Aorta (tissue), 5 donors: ENCODE data around the gene PDE4B. TPM values are rescaled to one million over a fixed set of nuclear protein-coding genes. Genes with fewer than 3 reads are reported as not detected.

ENCODE experiments used
- ATAC-seq: fragments of 200-7000 bp; cut with Tn5 transposase; one replicate; pipeline ENCODE4 v1.9.1; 2022; ENCODE audit warnings: moderate library complexity; ENCODE audit not compliant: low FRiP score
- DNase-seq, 2 donors: peaks; one replicate each; pipeline ENCODE4 v3.0.0-alpha.2; 2020
- H3K27ac ChIP-seq, 2 donors: one replicate each; pipeline ENCODE4 v1.5.1; 2013; ENCODE audit warnings: low read length in 2 of 2, mild to moderate bottlenecking in 2 of 2, moderate library complexity in 2 of 2, control low read depth in 1 of 2, inconsistent platforms in 1 of 2, low read depth in 1 of 2
- H3K27me3 ChIP-seq, 2 donors: one replicate each; pipeline ENCODE4 v1.6.1; 2013; ENCODE audit warnings: control low read depth in 1 of 2, low read length in 1 of 2, mild to moderate bottlenecking in 1 of 2, moderate library complexity in 1 of 2; ENCODE audit not compliant: insufficient read depth in 2 of 2, control insufficient read depth in 1 of 2
- H3K36me3 ChIP-seq, 2 donors: one replicate each; pipeline ENCODE4 v1.6.1; 2013; ENCODE audit warnings: control low read depth in 1 of 2, low read length in 1 of 2, mild to moderate bottlenecking in 1 of 2; ENCODE audit not compliant: insufficient read depth in 2 of 2, control insufficient read depth in 1 of 2
- H3K4me1 ChIP-seq, 2 donors: one replicate each; pipeline ENCODE4 v1.6.1; 2013; ENCODE audit warnings: low read length in 2 of 2, control low read depth in 1 of 2, mild to moderate bottlenecking in 1 of 2, moderate library complexity in 1 of 2; ENCODE audit not compliant: insufficient read depth in 2 of 2, control insufficient read depth in 1 of 2
- H3K4me3 ChIP-seq, 2 donors: one replicate each; pipeline ENCODE4 v1.5.1; 2013; ENCODE audit warnings: low read length in 2 of 2, control low read depth in 1 of 2, mild to moderate bottlenecking in 1 of 2
- H3K9me3 ChIP-seq: one replicate; pipeline ENCODE4 v1.6.1; 2013; ENCODE audit warnings: mild to moderate bottlenecking, low read length; ENCODE audit not compliant: control insufficient read depth
- WGBS, 2 donors: extraction: QIAGEN DNeasy Blood & Tissue Kit; methylation state at CpG; one replicate each; pipeline ENCODE4 v1.1.7; 2013; 5-methylcytosine and 5-hydroxymethylcytosine counted together
- intact Hi-C, 2 donors: fragments of 100-400 bp; cut with DNase I; formaldehyde crosslinking; loops; one replicate each; pipeline versions ENCODE4 v1.14.2 to v1.15.0; 2022
- polyA plus RNA-seq, 2 donors: library from polyadenylated mRNA; stranded (reverse); fragments of 200-250 nt; gene quantifications; one replicate each; pipeline ENCODE4 v1.2.3, GENCODE V29; 2013
- total RNA-seq, 2 donors: library from RNA; stranded (reverse); fragmentation: NEBNext Ultra II Directional; extraction: Animal tissue kit (Norgen Biotek cat#: 25700); gene quantifications; one replicate each; pipeline ENCODE4 v1.2.1, GENCODE V29; 2021
- donor health status: healthy with polysubstance abuse.
- donor health status: Bipolar disorder and iron deficiency.
- donor health status: DM: no; HTN: no; CAD: no.
- donor health status: DM: no; HTN: no; CAD: no.
- donor health status: DM: yes; HTN: yes; CAD: no.

The PDE4B gene
- total and polyA plus RNA-seq, 4 donors: 4.8 to 24.5 (median 12.5) TPM

DNA sequence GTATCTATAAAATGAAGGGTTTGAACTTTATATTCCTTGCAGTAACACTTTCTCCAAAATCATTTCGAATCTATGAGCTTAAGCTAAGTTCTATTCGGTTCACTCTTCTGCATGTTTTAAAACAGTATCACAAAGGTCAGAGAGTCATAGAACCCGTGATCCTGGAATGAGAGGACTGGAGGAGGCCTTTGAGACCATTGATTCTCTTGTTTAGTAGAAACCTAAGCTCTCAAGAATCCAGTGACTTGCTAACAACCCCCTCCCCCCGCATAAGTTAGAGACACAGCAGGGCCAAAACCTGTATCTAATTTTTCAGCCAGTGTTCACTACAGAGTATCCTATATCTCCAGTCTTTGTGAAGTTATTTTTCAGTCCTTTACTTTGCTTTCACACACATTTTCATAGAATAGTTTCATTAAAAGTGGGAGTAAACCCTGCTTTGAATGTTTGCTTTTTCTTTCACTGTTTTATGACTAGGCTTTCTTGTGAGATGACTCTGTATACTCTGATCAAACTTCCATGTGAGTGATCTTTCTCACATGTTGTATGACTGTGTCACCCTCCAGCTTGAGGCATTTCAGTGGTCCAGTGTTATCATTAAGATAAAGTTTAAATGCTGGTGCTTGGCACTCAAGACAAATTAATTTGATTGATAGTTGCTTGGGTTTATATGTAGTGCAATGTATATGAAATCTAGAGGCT is 465.9 kb downstream of the PDE4B start:
- no peaks in the 10 kb centered on the region for H3K4me1 ChIP-seq
- H3K9me3 ChIP-seq: no peaks in the 10 kb centered on the region
- intact Hi-C loops: loop anchor here (10.0 kb wide), 2 partner anchors 246 to 466 kb away; no protein-coding TSS in a partner anchor
- 74 to 76% methylated on average over 4 of the region's 4 CpGs for WGBS, 2 donors
- no peaks in the 10 kb centered on the region for H3K36me3 ChIP-seq
- ATAC-seq: no peak
- H3K27ac ChIP-seq: no peak overlapping the region
- no peak for DNase-seq
- H3K27me3 ChIP-seq: no peaks in the 10 kb centered on the region
- H3K4me3 ChIP-seq: no peak overlapping the region

DNA sequence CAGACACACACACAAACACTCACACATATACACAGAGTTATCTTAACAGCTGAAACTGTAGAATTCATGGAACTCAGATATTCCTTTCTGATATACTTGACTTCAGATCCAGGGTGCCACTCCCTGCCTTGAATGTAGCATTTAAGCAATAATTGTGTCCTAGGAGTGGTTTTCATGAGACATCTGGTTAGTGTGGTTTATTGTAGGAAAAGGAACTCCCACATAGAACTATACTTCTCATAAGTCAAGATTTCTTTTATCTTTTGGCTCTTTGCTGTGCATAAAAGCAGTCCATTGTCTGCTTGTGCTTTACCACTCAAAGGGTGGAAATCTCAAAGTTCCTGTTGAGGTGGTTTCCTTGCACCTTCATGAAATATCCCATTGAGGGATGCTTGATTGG is 468.7 kb downstream of the PDE4B start:
- Histone ChIP-seq H3K9me3 (no peaks in the 10 kb centered on the region), H3K36me3 (no peaks in the 10 kb centered on the region), H3K27ac (no peak overlapping the region), H3K4me3 (no peak overlapping the region), H3K4me1 (no peaks in the 10 kb centered on the region), H3K27me3 (no peaks in the 10 kb centered on the region)
- intact Hi-C loops: loop anchor here in 1 of 2 donors (5.0 kb wide), 1 partner anchor 461 kb away; no protein-coding TSS in a partner anchor
- no peak for DNase-seq
- ATAC-seq: no peak

GRCh38 chr1:66262208-66262963 is 469.7 kb downstream of the PDE4B start:
- WGBS, 2 donors: 50 to 54% methylated on average over 6 of the region's 6 CpGs
- ATAC-seq (no peak), DNase-seq (no peak)
- intact Hi-C loops: loop anchor here in 1 of 2 donors (5.0 kb wide), 1 partner anchor 460 kb away; no protein-coding TSS in a partner anchor
- Histone ChIP-seq H3K27ac (no peak overlapping the region), H3K4me1 (no peaks in the 10 kb centered on the region), H3K9me3 (no peaks in the 10 kb centered on the region), H3K27me3 (no peaks in the 10 kb centered on the region), H3K36me3 (no peaks in the 10 kb centered on the region), H3K4me3 (no peak overlapping the region)

- Histone ChIP-seq H3K9me3 (no peaks in the 10 kb centered on the region), H3K36me3 (no peaks in the 10 kb centered on the region), H3K4me1 (peaks cover 0 to 1% of the 10 kb centered on the region in 2 donors), H3K27ac (no peak overlapping the region), H3K4me3 (no peak overlapping the region), H3K27me3 (no peaks in the 10 kb centered on the region)
- ATAC-seq (no peak), DNase-seq (no peak)
- intact Hi-C loops: loop anchor here in 1 of 2 donors (5.0 kb wide), 1 partner anchor 57 kb away; no protein-coding TSS in a partner anchor
- 90 to 96% methylated on average over 2 of the region's 2 CpGs for WGBS, 2 donors
Measured at GRCh38 chr1:66265268-66265667, 472.6 kb downstream of the PDE4B start.

GRCh38 chr1:66265796-66266195 is 473.1 kb downstream of the PDE4B start:
- Histone ChIP-seq H3K9me3 (no peaks in the 10 kb centered on the region), H3K36me3 (no peaks in the 10 kb centered on the region), H3K27me3 (no peaks in the 10 kb centered on the region), H3K4me1 (peaks cover 0 to 2% of the 10 kb centered on the region in 2 donors), H3K27ac (no peak overlapping the region), H3K4me3 (no peak overlapping the region)
- intact Hi-C loops: loop anchor here in 1 of 2 donors (5.0 kb wide), 1 partner anchor 57 kb away; no protein-coding TSS in a partner anchor
- ATAC-seq (no peak), DNase-seq (no peak)
- 83 to 87% methylated on average over 3 of the region's 3 CpGs for WGBS, 2 donors

DNA sequence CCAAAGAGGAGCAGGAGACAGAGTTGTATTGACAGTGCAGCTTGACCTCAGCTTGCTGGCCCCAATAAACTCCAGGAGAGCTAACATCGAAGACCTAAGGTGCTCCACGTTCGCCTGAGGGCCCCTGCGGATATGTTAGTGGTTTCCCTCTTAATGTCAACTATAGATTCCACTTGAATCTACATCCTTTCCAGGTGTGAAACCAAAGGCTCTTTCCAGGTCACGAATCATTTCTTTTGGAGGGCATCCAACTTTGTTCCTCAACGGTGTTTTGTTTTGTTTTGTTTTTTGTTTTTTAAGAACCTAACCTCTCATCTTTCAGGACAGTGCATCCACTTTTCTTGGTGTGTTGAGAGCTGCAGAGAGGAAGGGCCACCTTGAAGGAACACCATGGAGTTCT is 473.7 kb downstream of the PDE4B start:
- ATAC-seq: no peak
- no peaks in the 10 kb centered on the region for H3K36me3 ChIP-seq
- 78 to 79% methylated on average over 6 of the region's 6 CpGs for WGBS, 2 donors
- no peak for DNase-seq
- peaks cover 0 to 2% of the 10 kb centered on the region in 2 donors for H3K4me1 ChIP-seq
- no peaks in the 10 kb centered on the region for H3K27me3 ChIP-seq
- H3K4me3 ChIP-seq: no peak overlapping the region
- no peaks in the 10 kb centered on the region for H3K9me3 ChIP-seq
- intact Hi-C loops: loop anchor here in 1 of 2 donors (5.0 kb wide), 1 partner anchor 56 kb away; no protein-coding TSS in a partner anchor
- H3K27ac ChIP-seq: no peak overlapping the region

GRCh38 chr1:66266756-66267155 is 474.1 kb downstream of the PDE4B start:
- DNase-seq (no peak), ATAC-seq (no peak)
- no peaks in the 10 kb centered on the region for H3K27me3 ChIP-seq
- no peak overlapping the region for H3K4me3 ChIP-seq
- intact Hi-C loops: loop anchor here in 1 of 2 donors (5.0 kb wide), 1 partner anchor 56 kb away; no protein-coding TSS in a partner anchor
- 67 to 77% methylated on average over 3 of the region's 3 CpGs for WGBS, 2 donors
- no peak overlapping the region for H3K27ac ChIP-seq
- no peaks in the 10 kb centered on the region for H3K36me3 ChIP-seq
- H3K4me1 ChIP-seq: peaks cover 0 to 2% of the 10 kb centered on the region in 2 donors
- no peaks in the 10 kb centered on the region for H3K9me3 ChIP-seq

GRCh38 chr1:66267201-66267940 is 474.7 kb downstream of the PDE4B start:
- H3K4me3 ChIP-seq: no peak overlapping the region
- ATAC-seq (no peak), DNase-seq (no peak)
- 49 to 60% methylated on average over 7 of the region's 7 CpGs for whole genome bisulfite sequencing, 2 donors
- no peaks in the 10 kb centered on the region for H3K9me3 ChIP-seq
- H3K4me1 ChIP-seq: peaks cover 0 to 2% of the 10 kb centered on the region in 2 donors
- no peaks in the 10 kb centered on the region for H3K36me3 ChIP-seq
- no peaks in the 10 kb centered on the region for H3K27me3 ChIP-seq
- intact Hi-C loops: loop anchor here in 1 of 2 donors (5.0 kb wide), 1 partner anchor 55 kb away; no protein-coding TSS in a partner anchor
- H3K27ac ChIP-seq: no peak overlapping the region
